Measurements from ENCODE around the gene KCNJ2. TPM values are rescaled to one million over a fixed set of nuclear protein-coding genes. Genes with fewer than 3 reads are reported as not detected.

KCNJ2 gene
- total RNA-seq, 1 experiment from 2014 or later = not detected

DNA sequence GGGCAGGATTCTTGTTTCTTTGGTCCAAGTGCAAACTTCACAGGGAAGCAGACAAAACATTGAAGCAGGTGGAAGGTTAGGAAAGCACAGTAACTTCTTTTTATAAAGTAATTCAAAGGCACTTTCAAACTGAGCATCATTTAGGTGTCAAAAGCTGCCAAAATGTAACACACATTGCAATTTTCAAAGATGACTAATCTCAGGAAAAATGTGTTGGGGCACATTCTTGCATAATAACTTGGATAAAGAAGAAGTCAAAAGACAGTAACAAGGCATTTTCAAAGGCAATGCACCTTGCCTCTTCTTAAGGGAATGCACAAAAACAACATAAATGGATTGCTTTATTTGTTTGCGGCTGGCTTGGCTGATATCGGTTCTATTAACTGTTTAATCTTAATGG, 3.6 kb downstream of the KCNJ2 start:
- intact Hi-C loops (cut with micrococcal nuclease) = no loop called here
- Histone ChIP-seq H3K36me3 (ENCODE audit: control insufficient read depth in 1 of 2, insufficient read depth in 2 of 2, low read length in 2 of 2) (no peaks in the 10 kb centered on the region), H3K4me3 (replicated peaks in 1 of 2; ENCODE audit: low read depth in 1 of 2, low read length in 2 of 2) (no peak overlapping the region), H3K79me2 (ENCODE audit: insufficient read depth, low read length) (no peaks in the 10 kb centered on the region), H3K27me3 (ENCODE audit: insufficient read depth, low read length) (no peaks in the 10 kb centered on the region), H3K9ac (ENCODE audit: low read length) (no peak overlapping the region), H3K4me1 (ENCODE audit: control insufficient read depth in 1 of 2, insufficient read depth in 2 of 2, low read length in 2 of 2) (no peaks in the 10 kb centered on the region), H4K20me1 (ENCODE audit: insufficient read depth) (no peaks in the 10 kb centered on the region), H3K4me2 (ENCODE audit: low read length) (no peak overlapping the region), H3K9me2 (ENCODE audit: insufficient read depth) (no peaks in the 10 kb centered on the region), H3K9me3 (ENCODE audit: control insufficient read depth in 1 of 2, insufficient read depth in 1 of 2, low read depth in 1 of 2, low read length in 2 of 2) (peaks cover 0 to 9% of the 10 kb centered on the region in 2 experiments; a peak in 2 of 4 replicates), H2AFZ (ENCODE audit: low read depth, low read length, poor library complexity, severe bottlenecking) (no peak overlapping the region), H3K27ac (ENCODE audit: low read depth, low read length) (no peak overlapping the region)
- RAD21 ChIA-PET (ENCODE audit: low non-redundant PET in 1 of 2, low total read pairs in 2 of 2, uncharacterized antibody in 2 of 2, unreplicated experiment in 2 of 2) = no interaction called here
- no TSS peak for BruUV-seq (replicated peaks)
- ATAC-seq (no peak), DNase-seq (ENCODE audit: low read depth, low spot score) (no peak)
- POLR2A ChIA-PET = no interaction called here
- TF ChIP-seq, protein P1, sequence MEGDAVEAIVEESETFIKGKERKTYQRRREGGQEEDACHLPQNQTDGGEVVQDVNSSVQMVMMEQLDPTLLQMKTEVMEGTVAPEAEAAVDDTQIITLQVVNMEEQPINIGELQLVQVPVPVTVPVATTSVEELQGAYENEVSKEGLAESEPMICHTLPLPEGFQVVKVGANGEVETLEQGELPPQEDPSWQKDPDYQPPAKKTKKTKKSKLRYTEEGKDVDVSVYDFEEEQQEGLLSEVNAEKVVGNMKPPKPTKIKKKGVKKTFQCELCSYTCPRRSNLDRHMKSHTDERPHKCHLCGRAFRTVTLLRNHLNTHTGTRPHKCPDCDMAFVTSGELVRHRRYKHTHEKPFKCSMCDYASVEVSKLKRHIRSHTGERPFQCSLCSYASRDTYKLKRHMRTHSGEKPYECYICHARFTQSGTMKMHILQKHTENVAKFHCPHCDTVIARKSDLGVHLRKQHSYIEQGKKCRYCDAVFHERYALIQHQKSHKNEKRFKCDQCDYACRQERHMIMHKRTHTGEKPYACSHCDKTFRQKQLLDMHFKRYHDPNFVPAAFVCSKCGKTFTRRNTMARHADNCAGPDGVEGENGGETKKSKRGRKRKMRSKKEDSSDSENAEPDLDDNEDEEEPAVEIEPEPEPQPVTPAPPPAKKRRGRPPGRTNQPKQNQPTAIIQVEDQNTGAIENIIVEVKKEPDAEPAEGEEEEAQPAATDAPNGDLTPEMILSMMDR (IDR thresholded peaks at IDR 0.05 in 2 of 3, conservative IDR thresholded peaks at IDR 0.05 in 1 of 3; ENCODE audit: borderline replicate concordance in 1 of 3, insufficient read depth in 1 of 3, low read depth in 2 of 3, low read length in 2 of 3) = no peak
- no peak for TF ChIP-seq ELF1 (IDR thresholded peaks at IDR 0.05; ENCODE audit: borderline replicate concordance, low read depth)
- TF ChIP-seq TCF7L2 (IDR thresholded peaks at IDR 0.05; ENCODE audit: borderline replicate concordance, extremely low read depth, insufficient read depth, insufficient read length) = no peak
- no peak for TF ChIP-seq POLR2AphosphoS5 (IDR thresholded peaks at IDR 0.05; ENCODE audit: low read depth, low read length)
- no peak for TF ChIP-seq SRF (IDR thresholded peaks at IDR 0.05; ENCODE audit: low read depth)
- TF ChIP-seq EZH2 (IDR thresholded peaks at IDR 0.05) = no peak
- TF ChIP-seq, protein P2, sequence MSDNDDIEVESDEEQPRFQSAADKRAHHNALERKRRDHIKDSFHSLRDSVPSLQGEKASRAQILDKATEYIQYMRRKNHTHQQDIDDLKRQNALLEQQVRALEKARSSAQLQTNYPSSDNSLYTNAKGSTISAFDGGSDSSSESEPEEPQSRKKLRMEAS (IDR thresholded peaks at IDR 0.05) = no peak
- no peak for TF ChIP-seq SP1 (IDR thresholded peaks at IDR 0.05; ENCODE audit: low read depth)
- TF ChIP-seq, protein P3, sequence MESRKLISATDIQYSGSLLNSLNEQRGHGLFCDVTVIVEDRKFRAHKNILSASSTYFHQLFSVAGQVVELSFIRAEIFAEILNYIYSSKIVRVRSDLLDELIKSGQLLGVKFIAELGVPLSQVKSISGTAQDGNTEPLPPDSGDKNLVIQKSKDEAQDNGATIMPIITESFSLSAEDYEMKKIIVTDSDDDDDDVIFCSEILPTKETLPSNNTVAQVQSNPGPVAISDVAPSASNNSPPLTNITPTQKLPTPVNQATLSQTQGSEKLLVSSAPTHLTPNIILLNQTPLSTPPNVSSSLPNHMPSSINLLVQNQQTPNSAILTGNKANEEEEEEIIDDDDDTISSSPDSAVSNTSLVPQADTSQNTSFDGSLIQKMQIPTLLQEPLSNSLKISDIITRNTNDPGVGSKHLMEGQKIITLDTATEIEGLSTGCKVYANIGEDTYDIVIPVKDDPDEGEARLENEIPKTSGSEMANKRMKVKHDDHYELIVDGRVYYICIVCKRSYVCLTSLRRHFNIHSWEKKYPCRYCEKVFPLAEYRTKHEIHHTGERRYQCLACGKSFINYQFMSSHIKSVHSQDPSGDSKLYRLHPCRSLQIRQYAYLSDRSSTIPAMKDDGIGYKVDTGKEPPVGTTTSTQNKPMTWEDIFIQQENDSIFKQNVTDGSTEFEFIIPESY (IDR thresholded peaks at IDR 0.05; ENCODE audit: extremely low read depth, insufficient replicate concordance, low read length) = no peak
- no peak for TF ChIP-seq ZNF274 (IDR thresholded peaks at IDR 0.05; ENCODE audit: low read depth, low read length)
- TF ChIP-seq ZFX (IDR thresholded peaks at IDR 0.05) = no peak
- TF ChIP-seq FOSL1 (IDR thresholded peaks at IDR 0.05; ENCODE audit: low read depth) = no peak
- CTCF ChIA-PET = no interaction called here

All from HCT116 (cell line).